ENCODE results near the gene PRODH2. TPM values are rescaled to one million over a fixed set of nuclear protein-coding genes. Genes with fewer than 3 reads are reported as not detected.

The PRODH2 gene, protein sequence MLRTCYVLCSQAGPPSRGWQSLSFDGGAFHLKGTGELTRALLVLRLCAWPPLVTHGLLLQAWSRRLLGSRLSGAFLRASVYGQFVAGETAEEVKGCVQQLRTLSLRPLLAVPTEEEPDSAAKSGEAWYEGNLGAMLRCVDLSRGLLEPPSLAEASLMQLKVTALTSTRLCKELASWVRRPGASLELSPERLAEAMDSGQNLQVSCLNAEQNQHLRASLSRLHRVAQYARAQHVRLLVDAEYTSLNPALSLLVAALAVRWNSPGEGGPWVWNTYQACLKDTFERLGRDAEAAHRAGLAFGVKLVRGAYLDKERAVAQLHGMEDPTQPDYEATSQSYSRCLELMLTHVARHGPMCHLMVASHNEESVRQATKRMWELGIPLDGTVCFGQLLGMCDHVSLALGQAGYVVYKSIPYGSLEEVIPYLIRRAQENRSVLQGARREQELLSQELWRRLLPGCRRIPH
- 0.27 TPM for total RNA-seq

DNA sequence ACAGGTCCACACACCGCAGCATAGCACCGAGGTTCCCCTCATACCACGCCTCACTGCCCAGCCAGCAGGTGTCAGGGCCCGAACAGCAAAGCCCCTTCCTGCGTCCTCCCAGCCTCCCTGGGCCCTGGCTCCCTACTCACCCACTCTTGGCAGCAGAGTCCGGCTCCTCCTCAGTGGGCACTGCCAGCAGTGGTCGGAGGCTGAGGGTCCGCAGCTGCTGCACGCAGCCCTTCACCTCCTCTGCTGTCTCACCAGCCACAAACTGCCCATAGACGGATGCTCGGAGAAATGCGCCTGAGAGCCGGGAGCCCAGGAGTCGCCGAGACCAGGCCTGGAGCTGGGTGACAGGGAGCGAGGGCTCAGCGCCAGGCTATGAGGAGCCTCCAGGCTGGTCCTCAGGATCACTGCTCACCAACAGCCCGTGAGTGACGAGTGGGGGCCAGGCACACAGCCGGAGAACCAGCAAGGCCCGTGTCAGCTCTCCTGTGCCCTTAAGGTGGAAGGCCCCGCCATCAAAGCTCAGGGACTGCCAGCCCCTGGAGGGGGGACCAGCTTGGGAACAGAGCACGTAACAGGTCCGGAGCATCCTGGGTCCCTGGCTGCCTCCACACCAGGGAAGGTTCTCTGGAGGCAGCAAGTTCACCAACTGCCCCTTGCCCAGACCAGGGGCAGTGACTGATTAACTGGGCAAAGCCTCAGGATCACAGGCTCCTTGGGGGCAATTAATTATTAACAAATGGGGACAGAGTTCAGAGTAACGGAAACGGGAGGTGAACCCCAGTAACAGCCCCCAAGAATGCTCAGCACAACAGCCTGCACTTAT is at the start of gene PRODH2:
Gene PRODH2 (minus strand): TSS at position 626 of the 823 bp plus-strand sequence. CDS start 40 bp downstream, at position 586.

DNA sequence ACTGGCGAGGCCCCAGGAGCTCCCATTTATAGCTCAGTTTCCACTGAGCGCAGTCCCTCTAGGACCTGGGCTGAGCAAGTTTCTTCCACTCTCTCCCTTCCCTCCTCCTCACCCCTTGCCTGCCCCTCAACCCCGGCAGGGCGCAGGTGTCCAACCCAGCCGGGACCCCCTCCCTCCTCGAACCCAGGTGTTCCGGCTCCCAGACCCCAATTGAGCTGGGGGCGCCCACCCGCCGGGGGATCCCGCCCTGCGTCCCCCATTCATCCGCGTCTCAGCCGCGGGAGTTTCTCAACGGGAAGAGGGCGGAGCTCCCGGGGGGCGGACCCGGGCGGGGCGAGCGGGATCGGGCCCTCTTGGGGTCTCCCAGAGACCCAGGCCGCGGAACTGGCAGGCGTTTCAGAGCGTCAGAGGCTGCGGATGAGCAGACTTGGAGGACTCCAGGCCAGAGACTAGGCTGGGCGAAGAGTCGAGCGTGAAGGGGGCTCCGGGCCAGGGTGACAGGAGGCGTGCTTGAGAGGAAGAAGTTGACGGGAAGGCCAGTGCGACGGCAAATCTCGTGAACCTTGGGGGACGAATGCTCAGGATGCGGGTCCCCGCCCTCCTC is 44.0 kb upstream of the PRODH2 start, which contains the start of gene KIRREL2:
Gene KIRREL2 (plus strand): TSS at position 366 of the 604 bp plus-strand sequence. CDS start 209 bp downstream, at position 575.

DNA sequence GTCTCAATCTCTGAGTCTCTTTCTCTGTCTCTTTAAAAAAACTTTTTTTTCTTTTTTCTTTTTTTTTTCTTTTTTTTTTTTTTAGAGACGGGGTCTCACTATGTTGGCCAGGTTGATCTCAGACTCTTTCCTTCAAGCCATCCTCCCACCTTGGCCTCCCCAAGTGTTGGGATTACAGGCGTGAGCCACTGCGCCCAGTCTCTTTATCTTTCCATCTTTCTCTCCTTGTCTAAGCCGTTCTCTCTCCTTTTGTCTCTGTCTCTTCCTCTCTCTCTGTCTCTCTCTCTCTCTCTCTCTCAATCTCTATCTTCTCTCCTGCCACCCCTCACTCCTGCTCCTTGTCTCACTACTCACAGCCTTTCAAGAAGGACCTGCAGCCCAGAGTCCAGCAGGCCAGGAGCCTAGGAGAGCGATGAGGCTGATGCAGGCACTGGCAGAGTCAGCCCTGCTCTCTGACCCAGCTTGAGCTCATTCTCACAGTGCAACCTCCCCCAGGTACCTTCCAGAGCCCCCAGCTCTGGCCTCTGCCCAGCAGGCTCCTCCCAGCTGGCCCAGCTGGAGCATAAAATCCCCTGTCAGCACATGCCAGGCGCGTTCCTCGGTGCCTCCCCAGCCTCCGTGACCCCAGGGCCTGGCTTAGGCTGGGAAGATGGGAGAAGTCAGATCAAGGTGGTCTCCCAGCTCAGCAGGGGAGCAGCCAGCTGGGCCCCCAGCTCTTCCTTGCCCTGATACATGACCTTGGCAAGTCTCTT is 39.6 kb upstream of the PRODH2 start, which contains the start of gene NPHS1:
Gene NPHS1 (minus strand): TSS at position 476 of the 752 bp plus-strand sequence. CDS start 667 bp downstream, outside the sequence.

DNA sequence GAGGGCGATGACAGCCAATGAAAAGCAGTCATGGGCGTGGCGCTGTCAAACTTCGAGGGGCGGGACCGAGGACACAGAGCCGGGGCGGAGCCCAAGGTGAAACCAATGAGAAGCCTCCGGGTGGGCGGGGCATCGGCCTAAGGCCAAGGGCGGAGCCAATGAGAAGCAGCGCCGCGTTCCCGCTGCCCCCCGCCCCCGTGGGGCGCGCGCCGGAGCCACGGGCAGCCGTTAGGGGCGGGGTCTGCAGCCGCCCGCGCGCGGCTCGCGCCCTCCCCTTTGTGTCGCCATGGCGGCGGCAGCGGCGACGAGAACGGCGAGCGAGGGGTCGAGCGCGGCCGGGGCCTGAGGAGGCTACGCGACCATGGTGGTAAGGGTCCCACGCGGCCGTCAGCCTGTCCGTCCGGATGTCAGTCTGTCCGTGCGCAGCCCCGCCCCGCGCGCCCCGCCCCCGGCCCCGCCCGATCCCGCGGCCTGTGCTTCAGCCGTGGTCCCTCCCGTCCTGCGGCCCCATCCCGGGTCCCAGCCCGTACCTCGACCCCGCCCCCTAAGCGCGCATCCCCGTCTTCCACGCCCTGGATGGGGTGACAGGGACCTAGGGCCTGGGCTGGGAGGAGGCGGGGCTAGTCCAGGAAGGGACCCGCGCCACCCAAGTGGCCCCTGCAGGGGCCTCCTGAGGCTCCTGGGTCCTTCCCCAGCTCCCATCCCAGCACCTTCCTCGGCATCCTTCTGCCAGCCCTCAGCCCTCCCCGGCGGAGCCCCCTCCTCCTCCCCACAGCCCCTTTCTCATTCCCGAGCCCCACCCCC is 37.1 kb downstream of the PRODH2 start, which contains the start of gene ARHGAP33:
Gene ARHGAP33 (plus strand): TSS at position 267 of the 804 bp plus-strand sequence. CDS start 95 bp downstream, at position 362.

DNA sequence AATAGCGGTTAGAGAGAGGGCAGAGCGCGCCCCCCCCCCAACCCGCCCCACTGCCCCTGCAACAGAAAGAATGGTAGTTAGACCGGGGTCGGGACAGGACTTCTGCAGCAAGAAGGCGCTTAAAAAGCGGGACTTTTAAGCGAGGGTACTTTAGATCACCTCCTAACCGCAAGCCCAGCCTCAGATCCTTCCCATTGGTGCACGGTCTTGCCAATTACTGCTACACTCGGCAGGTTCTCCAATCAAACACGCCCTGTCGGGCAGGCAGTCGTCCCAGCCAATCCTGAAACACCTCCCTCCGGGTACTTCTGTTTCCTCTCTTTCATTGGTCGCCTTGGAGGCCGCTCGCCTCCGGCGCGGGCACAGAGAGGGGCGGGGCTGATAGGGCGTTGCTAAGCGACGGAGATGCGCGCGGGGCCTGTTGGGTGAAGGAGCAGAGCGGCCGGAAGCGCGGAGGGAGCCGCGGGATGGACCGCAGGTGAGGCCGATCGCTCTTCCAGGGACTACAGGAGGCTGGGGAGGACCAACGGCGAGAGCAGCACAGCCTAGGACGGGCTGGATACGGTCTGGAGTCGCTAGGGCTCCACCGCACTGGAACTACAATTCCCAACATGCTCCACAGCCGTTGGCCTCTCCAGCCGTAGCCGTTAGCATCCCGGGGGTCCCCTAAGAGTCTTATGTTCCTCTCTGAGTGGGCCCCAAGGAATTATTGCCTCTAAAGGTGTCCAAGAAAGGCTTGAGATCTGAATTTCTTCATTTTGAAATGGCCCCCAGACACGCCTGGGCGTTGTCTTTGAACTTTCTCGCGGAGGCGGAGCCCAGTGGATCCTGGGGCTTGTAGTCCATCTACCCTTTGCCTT is 54.7 kb downstream of the PRODH2 start, which contains the start of gene PROSER3:
Gene PROSER3 (plus strand): TSS at position 428 of the 860 bp plus-strand sequence. CDS start 40 bp downstream, at position 468.

DNA sequence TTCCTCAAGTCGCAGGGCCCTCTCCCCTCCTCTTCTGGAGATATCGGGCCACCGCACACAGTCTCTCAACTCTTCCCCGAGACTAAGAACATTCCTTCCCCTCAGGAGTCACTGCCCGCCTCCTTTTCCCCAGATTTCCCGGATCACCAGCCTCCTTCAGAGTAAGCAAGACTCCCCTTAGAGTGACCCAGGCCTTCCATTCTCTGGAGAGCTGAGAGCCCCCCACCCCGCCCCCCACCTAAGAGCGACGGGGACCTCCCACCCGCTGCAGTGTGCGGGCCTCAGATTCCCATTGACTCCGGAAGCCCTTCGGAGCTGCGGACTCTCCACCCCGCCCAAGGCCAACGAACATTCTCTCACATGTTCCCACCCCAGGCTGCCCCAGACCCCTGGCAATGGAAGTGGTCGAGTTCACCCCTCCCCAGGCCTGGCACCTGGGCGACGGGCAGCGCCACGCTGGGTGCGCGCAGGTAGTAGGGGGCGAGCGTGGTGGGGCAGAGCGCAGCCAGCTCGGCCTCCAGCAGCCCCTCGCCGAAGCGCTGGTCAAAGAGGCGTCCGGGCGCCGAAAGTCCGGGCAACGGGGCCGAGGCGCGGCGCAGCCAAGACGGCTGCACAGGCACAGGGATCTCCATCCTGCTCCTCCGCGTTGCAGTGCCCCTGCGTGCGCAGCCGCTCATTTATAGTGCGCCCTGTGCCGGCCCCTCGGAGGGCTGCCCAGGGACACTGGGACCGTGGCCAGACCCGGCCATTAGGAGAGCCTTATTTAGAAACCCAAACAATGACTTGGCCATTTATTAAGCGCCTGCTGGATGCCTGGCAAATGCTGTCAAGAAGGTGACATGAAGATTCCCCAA is 56.0 kb downstream of the PRODH2 start, which contains the start of gene HSPB6:
Gene HSPB6 (minus strand): TSS at position 653 of the 854 bp plus-strand sequence. CDS start 21 bp downstream, at position 632.

Other genes starting within 250 kb of the PRODH2 start
- not detected for gene ATP4A, start 249.2 kb downstream of the PRODH2 start, total RNA-seq
- not detected for gene PMIS2, start 226.7 kb downstream of the PRODH2 start, total RNA-seq
- gene HAUS5, start 200.1 kb downstream of the PRODH2 start, total RNA-seq = 13.6 TPM
- 42.9 TPM for gene RBM42, start 183.8 kb downstream of the PRODH2 start, total RNA-seq
- gene ETV2, start 171.1 kb downstream of the PRODH2 start, total RNA-seq = not detected
- gene COX6B1, start 164.5 kb downstream of the PRODH2 start, total RNA-seq = 239 TPM
- not detected for gene UPK1A, start 146.3 kb downstream of the PRODH2 start, total RNA-seq
- gene ZBTB32, start 108.3 kb downstream of the PRODH2 start, total RNA-seq = not detected
- 26.9 TPM for gene KMT2B, start 94.8 kb downstream of the PRODH2 start, total RNA-seq
- 2.6 TPM for gene IGFLR1, start 70.4 kb downstream of the PRODH2 start, total RNA-seq
- 13.8 TPM for gene U2AF1L4, start 67.4 kb downstream of the PRODH2 start, total RNA-seq
- gene PSENEN, start 67.2 kb downstream of the PRODH2 start, total RNA-seq = 12.8 TPM
- 11.6 TPM for gene LIN37, start 64.3 kb downstream of the PRODH2 start, total RNA-seq
- 14.9 TPM for gene HSPB6, start 55.8 kb downstream of the PRODH2 start, total RNA-seq
- gene PROSER3, start 54.7 kb downstream of the PRODH2 start, total RNA-seq = 7.8 TPM
- gene ARHGAP33, start 37.3 kb downstream of the PRODH2 start, total RNA-seq = 89.9 TPM
- 2.7 TPM for gene NPHS1, start 39.7 kb upstream of the PRODH2 start, total RNA-seq
- 11.2 TPM for gene KIRREL2, start 44.1 kb upstream of the PRODH2 start, total RNA-seq
- 106 TPM for gene APLP1, start 55.7 kb upstream of the PRODH2 start, total RNA-seq
- gene NFKBID, start 87.7 kb upstream of the PRODH2 start, total RNA-seq = 6.8 TPM
- gene HCST, start 89.7 kb upstream of the PRODH2 start, total RNA-seq = not detected
- 10.4 TPM for gene TYROBP, start 95.5 kb upstream of the PRODH2 start, total RNA-seq
- 5.4 TPM for gene LRFN3, start 123.5 kb upstream of the PRODH2 start, total RNA-seq
- gene SDHAF1, start 182.3 kb upstream of the PRODH2 start, total RNA-seq = 32.9 TPM
- not detected for gene SYNE4, start 196.0 kb upstream of the PRODH2 start, total RNA-seq
- 9.4 TPM for gene ALKBH6, start 201.4 kb upstream of the PRODH2 start, total RNA-seq
- 34.6 TPM for gene CLIP3, start 220.0 kb upstream of the PRODH2 start, total RNA-seq
- 7.6 TPM for gene THAP8, start 241.4 kb upstream of the PRODH2 start, total RNA-seq
- 6.4 TPM for gene WDR62, start 242.1 kb upstream of the PRODH2 start, total RNA-seq

All from camera-type eye (tissue), 1 donor.